ENCODE measurements around the gene TMEM63A. TPM values are rescaled to one million over a fixed set of nuclear protein-coding genes. Genes with fewer than 3 reads are reported as not detected.

The TMEM63A gene
- total and polyA plus RNA-seq, 10 of the 15 experiments (the other 5 are each of a cell fraction or from before 2014, with no cell fraction given), result 1.3 to 33.5 (median 15.2) TPM

- H3K27me3 ChIP-seq (replicated peaks in 1 of 2; ENCODE audit: control insufficient read depth in 2 of 2, insufficient read depth in 2 of 2, low read length in 1 of 2), result no peaks in the 10 kb centered on the region
- no peaks in the 10 kb centered on the region for H3K9me3 ChIP-seq (replicated peaks; ENCODE audit: control insufficient read depth, insufficient read depth, low read length)
- H2AFZ ChIP-seq (ENCODE audit: control insufficient read depth, low read depth, low read length), result no peak overlapping the region
- no peaks in the 10 kb centered on the region; a peak in 1 of 4 replicates for H3K36me3 ChIP-seq (ENCODE audit: control insufficient read depth in 2 of 2, insufficient read depth in 2 of 2, low read length in 1 of 2)
- ChIA-PET CTCF (interaction anchor here (0.6 to 1.6 kb wide), 5 partner anchors 26 to 136 kb away, joined by 3 to 8 read pairs (median 4); partner anchors contain the start of genes SRP9 and TMEM63A), POLR2A (no interaction called here), RAD21 (ENCODE audit: unreplicated experiment) (interaction anchor here (1.0 to 5.3 kb wide), 5 partner anchors 15 to 435 kb away, joined by 3 to 39 read pairs (median 3); partner anchors contain the start of genes PYCR2 and SRP9), SMC1A (ENCODE audit: uncharacterized antibody, unreplicated experiment) (interaction anchor here (0.9 to 3.2 kb wide), 3 partner anchors 29 to 356 kb away, joined by 3 to 16 read pairs (median 4); no protein-coding TSS in a partner anchor)
- H3K4me1 ChIP-seq (ENCODE audit: control insufficient read depth, insufficient read depth, low read length), result peaks cover 4% of the 10 kb centered on the region; the same call in 1 of the 2 replicates
- ATAC-seq (no peak), DNase-seq (ENCODE audit: low read depth, low spot score) (no peak), FAIRE-seq (no peak)
- intact Hi-C loops (cut with micrococcal nuclease; ENCODE audit: unreplicated experiment) (no loop called here), in situ Hi-C loops (cut with MboI) (no loop called here)
- no TSS peak for BruUV-seq (replicated peaks)
- no peak overlapping the region for H3K4me2 ChIP-seq (ENCODE audit: control insufficient read depth, insufficient read depth)
- H3K4me3 ChIP-seq, result no peak overlapping the region
- H4K20me1 ChIP-seq (ENCODE audit: control insufficient read depth, insufficient read depth), result no peaks in the 10 kb centered on the region
- no peak overlapping the region for H3K27ac ChIP-seq (ENCODE audit: control insufficient read depth, insufficient read depth)
- no peak overlapping the region for H3K9ac ChIP-seq (ENCODE audit: control insufficient read depth, insufficient read depth, low read length)
- TF ChIP-seq PAX5 (IDR thresholded peaks at IDR 0.05; ENCODE audit: borderline replicate concordance, low read depth, low read length) (no peak), CBFB (IDR thresholded peaks at IDR 0.05; ENCODE audit: low read depth) (no peak), MEF2B (IDR thresholded peaks at IDR 0.05; ENCODE audit: partially characterized antibody, poor library complexity, severe bottlenecking) (no peak), EZH2 (IDR thresholded peaks at IDR 0.05; ENCODE audit: borderline replicate concordance, control insufficient read depth, low read depth, low read length) (no peak), TCF7 (IDR thresholded peaks at IDR 0.05; ENCODE audit: borderline replicate concordance) (no peak), ZNF622 (IDR thresholded peaks at IDR 0.05) (no peak)
- TF ChIP-seq, protein P1, sequence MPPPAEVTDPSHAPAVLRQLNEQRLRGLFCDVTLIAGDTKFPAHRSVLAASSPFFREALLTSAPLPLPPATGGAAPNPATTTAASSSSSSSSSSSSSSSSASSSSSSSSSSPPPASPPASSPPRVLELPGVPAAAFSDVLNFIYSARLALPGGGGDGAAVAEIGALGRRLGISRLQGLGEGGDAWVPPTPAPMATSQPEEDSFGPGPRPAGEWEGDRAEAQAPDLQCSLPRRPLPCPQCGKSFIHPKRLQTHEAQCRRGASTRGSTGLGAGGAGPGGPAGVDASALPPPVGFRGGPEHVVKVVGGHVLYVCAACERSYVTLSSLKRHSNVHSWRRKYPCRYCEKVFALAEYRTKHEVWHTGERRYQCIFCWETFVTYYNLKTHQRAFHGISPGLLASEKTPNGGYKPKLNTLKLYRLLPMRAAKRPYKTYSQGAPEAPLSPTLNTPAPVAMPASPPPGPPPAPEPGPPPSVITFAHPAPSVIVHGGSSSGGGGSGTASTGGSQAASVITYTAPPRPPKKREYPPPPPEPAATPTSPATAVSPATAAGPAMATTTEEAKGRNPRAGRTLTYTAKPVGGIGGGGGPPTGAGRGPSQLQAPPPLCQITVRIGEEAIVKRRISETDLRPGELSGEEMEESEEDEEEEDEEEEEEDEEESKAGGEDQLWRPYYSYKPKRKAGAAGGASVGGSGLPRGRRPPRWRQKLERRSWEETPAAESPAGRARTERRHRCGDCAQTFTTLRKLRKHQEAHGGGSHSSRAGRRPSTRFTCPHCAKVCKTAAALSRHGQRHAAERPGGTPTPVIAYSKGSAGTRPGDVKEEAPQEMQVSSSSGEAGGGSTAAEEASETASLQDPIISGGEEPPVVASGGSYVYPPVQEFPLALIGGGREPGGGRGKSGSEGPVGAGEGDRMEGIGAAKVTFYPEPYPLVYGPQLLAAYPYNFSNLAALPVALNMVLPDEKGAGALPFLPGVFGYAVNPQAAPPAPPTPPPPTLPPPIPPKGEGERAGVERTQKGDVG (CRISPR knock-in tag; IDR thresholded peaks at IDR 0.05), result no peak
- 55% methylated on average over 1 of the region's 1 CpG for WGBS (ENCODE audit: insufficient coverage, insufficient replicate concordance, low lambda C conversion rate, missing lambda C conversion rate)
- H3K79me2 ChIP-seq (ENCODE audit: control insufficient read depth, insufficient read depth, low read length), result no peaks in the 10 kb centered on the region
Measured at GRCh38 chr1:225909477-225909876, 27.3 kb upstream of the TMEM63A start.
